Measurements from ENCODE around the gene CLDN1. TPM values are rescaled to one million over a fixed set of nuclear protein-coding genes. Genes with fewer than 3 reads are reported as not detected.
A peak's percentile ranks its signal among the peaks of the same experiment; 100 is the strongest.

The CLDN1 gene
- total and polyA plus RNA-seq, 4 donors, result 1.6 to 4.5 (median 1.8) TPM

DNA sequence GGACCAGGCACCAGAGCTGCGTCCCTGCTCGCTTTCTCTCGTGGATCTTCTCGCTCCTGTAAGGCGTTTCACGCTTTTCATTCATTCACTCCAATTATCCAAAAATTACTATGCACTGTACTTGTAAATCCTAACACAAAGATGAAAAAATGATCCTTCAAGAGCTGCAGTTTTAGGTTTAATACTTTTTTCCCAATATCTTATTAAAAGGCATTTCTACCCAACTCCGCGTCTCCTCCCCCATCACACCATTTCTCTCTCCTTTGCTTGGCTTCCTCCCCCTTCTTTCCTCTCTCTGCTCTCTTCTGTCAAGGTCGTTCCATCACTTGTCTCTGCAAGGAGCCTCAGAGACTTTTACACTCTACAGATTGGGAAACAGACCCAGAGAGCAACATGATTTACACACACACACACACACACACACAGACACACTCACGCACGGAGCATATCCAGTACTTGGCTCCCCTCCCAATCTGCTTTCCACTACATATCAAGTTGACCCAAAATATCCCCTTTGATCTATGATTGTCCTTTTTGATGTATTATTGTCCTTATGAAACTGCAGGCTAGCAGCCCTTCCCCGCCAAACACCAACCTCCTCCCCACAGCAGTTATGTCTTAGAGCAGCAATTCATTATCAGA lies 479 bp upstream of the CLDN1 start:
- 4 to 15% methylated on average over 12 of the region's 12 CpGs for WGBS, 2 donors
- Histone ChIP-seq H3K36me3 (ENCODE audit: control insufficient read depth in 1 of 2, insufficient read depth in 2 of 2, low read length in 1 of 2) (no peaks in the 10 kb centered on the region), H3K27me3 (ENCODE audit: control insufficient read depth in 1 of 2, insufficient read depth in 2 of 2, low read length in 1 of 2) (no peaks in the 10 kb centered on the region), H3K4me3 (ENCODE audit: low read length in 2 of 2) (no peak overlapping the region), H3K9me3 (ENCODE audit: control insufficient read depth, low read length) (no peaks in the 10 kb centered on the region), H3K4me1 (ENCODE audit: control insufficient read depth in 1 of 2, insufficient read depth in 2 of 2, low read length in 2 of 2) (no peaks in the 10 kb centered on the region), H3K27ac (ENCODE audit: low read depth in 1 of 2, low read length in 2 of 2) (no peak overlapping the region)
- no peak for DNase-seq
- ATAC-seq (ENCODE audit: low FRiP score), result peak; percentile 36
- intact Hi-C loops (cut with DNase I), result loop anchor here (2.0 to 5.0 kb wide), 3 partner anchors 95 to 360 kb away; no protein-coding TSS in a partner anchor

DNA sequence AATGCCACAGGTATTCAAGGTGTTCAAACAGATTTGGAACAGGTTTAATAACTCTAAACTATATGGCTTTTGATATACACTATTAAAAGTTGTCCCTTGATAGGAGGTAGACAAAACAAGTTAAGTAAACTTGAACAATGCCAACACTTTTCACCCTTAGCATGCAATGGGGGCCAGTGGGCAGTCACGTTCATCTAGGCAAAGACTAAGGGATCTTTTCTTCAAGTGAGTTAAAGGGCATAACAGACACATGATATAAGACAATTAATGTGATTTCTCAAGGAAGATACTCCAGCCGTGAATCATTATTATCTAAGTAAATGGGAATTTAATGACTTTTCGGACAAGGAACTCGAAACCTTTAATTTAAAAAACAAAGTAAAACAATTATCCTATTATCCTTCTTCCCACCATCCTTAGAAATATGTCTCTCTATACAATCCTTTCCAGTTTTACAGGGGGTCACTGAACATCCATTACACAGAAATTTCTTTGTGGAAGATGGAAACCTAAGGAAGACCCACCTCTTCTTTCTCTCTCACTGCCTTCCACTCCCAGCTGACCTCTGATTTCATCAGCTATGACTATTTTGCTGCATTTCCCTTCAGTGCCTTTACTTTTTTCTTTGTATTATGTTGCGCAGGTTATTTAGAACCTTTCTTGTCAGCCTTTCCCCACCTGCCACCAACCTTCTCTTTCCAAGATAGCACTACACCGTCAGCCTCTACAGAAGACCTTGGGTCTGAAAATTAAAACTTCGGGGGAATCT lies 1.5 kb downstream of the CLDN1 start:
- H3K4me1 ChIP-seq (ENCODE audit: control insufficient read depth in 1 of 2, insufficient read depth in 2 of 2, low read length in 2 of 2), result no peaks in the 10 kb centered on the region
- H3K36me3 ChIP-seq (ENCODE audit: control insufficient read depth in 1 of 2, insufficient read depth in 2 of 2, low read length in 1 of 2), result no peaks in the 10 kb centered on the region
- DNase-seq, result no peak
- 95 to 98% methylated on average over 7 of the region's 7 CpGs for WGBS, 2 donors
- H3K27me3 ChIP-seq (ENCODE audit: control insufficient read depth in 1 of 2, insufficient read depth in 2 of 2, low read length in 1 of 2), result no peaks in the 10 kb centered on the region
- ATAC-seq (ENCODE audit: low FRiP score), result no peak
- intact Hi-C loops (cut with DNase I), result loop anchor here (5.0 kb wide), 2 partner anchors 93 to 358 kb away; no protein-coding TSS in a partner anchor
- no peak overlapping the region for H3K27ac ChIP-seq (ENCODE audit: low read depth in 1 of 2, low read length in 2 of 2)
- H3K9me3 ChIP-seq (ENCODE audit: control insufficient read depth, low read length), result no peaks in the 10 kb centered on the region
- H3K4me3 ChIP-seq (ENCODE audit: low read length in 2 of 2), result no peak overlapping the region

GRCh38 chr3:190319660-190320059 lies 2.6 kb downstream of the CLDN1 start:
- DNase-seq (no peak), ATAC-seq (ENCODE audit: low FRiP score) (no peak)
- no peaks in the 10 kb centered on the region for H3K36me3 ChIP-seq (ENCODE audit: control insufficient read depth in 1 of 2, insufficient read depth in 2 of 2, low read length in 1 of 2)
- 93 to 95% methylated on average over 4 of the region's 4 CpGs for WGBS, 2 donors
- H3K4me1 ChIP-seq (ENCODE audit: control insufficient read depth in 1 of 2, insufficient read depth in 2 of 2, low read length in 2 of 2), result no peaks in the 10 kb centered on the region
- intact Hi-C loops (cut with DNase I), result loop anchor here (5.0 kb wide), 2 partner anchors 92 to 357 kb away; no protein-coding TSS in a partner anchor
- H3K27me3 ChIP-seq (ENCODE audit: control insufficient read depth in 1 of 2, insufficient read depth in 2 of 2, low read length in 1 of 2), result no peaks in the 10 kb centered on the region
- H3K4me3 ChIP-seq (ENCODE audit: low read length in 2 of 2), result no peak overlapping the region
- no peak overlapping the region for H3K27ac ChIP-seq (ENCODE audit: low read depth in 1 of 2, low read length in 2 of 2)
- no peaks in the 10 kb centered on the region for H3K9me3 ChIP-seq (ENCODE audit: control insufficient read depth, low read length)

GRCh38 chr3:190318666-190319065 lies 3.6 kb downstream of the CLDN1 start:
- DNase-seq (no peak), ATAC-seq (ENCODE audit: low FRiP score) (no peak)
- Histone ChIP-seq H3K36me3 (ENCODE audit: control insufficient read depth in 1 of 2, insufficient read depth in 2 of 2, low read length in 1 of 2) (no peaks in the 10 kb centered on the region), H3K9me3 (ENCODE audit: control insufficient read depth, low read length) (no peaks in the 10 kb centered on the region), H3K27me3 (ENCODE audit: control insufficient read depth in 1 of 2, insufficient read depth in 2 of 2, low read length in 1 of 2) (no peaks in the 10 kb centered on the region), H3K4me3 (ENCODE audit: low read length in 2 of 2) (no peak overlapping the region), H3K27ac (ENCODE audit: low read depth in 1 of 2, low read length in 2 of 2) (no peak overlapping the region), H3K4me1 (ENCODE audit: control insufficient read depth in 1 of 2, insufficient read depth in 2 of 2, low read length in 2 of 2) (no peaks in the 10 kb centered on the region)
- WGBS, 2 donors, result 93 to 94% methylated on average over 5 of the region's 5 CpGs
- intact Hi-C loops (cut with DNase I), result no loop called here

GRCh38 chr3:190314741-190315140 lies 7.5 kb downstream of the CLDN1 start:
- H3K27me3 ChIP-seq (ENCODE audit: control insufficient read depth in 1 of 2, insufficient read depth in 2 of 2, low read length in 1 of 2), result no peaks in the 10 kb centered on the region
- H3K4me3 ChIP-seq (ENCODE audit: low read length in 2 of 2), result no peak overlapping the region
- no peak for DNase-seq
- WGBS, 2 donors, result 75 to 88% methylated on average over 1 of the region's 1 CpG
- no peaks in the 10 kb centered on the region for H3K4me1 ChIP-seq (ENCODE audit: control insufficient read depth in 1 of 2, insufficient read depth in 2 of 2, low read length in 2 of 2)
- H3K36me3 ChIP-seq (ENCODE audit: control insufficient read depth in 1 of 2, insufficient read depth in 2 of 2, low read length in 1 of 2), result no peaks in the 10 kb centered on the region
- no peak overlapping the region for H3K27ac ChIP-seq (ENCODE audit: low read depth in 1 of 2, low read length in 2 of 2)
- no peaks in the 10 kb centered on the region for H3K9me3 ChIP-seq (ENCODE audit: control insufficient read depth, low read length)
- ATAC-seq (ENCODE audit: low FRiP score), result no peak
- intact Hi-C loops (cut with DNase I), result no loop called here

DNA sequence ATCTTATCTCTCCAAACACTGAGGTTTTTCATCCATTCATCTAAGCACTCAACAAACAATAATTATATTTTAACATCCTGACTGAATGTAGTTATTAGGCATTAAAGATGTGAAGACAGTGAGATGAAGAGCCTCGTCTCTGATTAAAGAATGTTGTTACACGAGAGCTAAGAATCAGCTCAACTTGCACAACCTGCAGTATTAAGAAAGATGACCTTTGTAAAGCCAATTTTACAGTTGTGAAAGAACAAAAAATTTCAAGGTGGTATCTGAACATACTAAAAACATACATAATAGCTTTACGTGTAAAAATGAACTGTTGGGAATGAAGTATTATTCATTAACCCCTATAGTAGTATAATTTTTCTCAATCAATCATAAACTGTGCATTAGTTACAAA lies 12.8 kb downstream of the CLDN1 start:
- Histone ChIP-seq H3K9me3 (ENCODE audit: control insufficient read depth, low read length) (no peaks in the 10 kb centered on the region), H3K4me3 (ENCODE audit: low read length in 2 of 2) (no peak overlapping the region), H3K4me1 (ENCODE audit: control insufficient read depth in 1 of 2, insufficient read depth in 2 of 2, low read length in 2 of 2) (no peaks in the 10 kb centered on the region), H3K27me3 (ENCODE audit: control insufficient read depth in 1 of 2, insufficient read depth in 2 of 2, low read length in 1 of 2) (no peaks in the 10 kb centered on the region), H3K27ac (ENCODE audit: low read depth in 1 of 2, low read length in 2 of 2) (no peak overlapping the region), H3K36me3 (ENCODE audit: control insufficient read depth in 1 of 2, insufficient read depth in 2 of 2, low read length in 1 of 2) (no peaks in the 10 kb centered on the region)
- ATAC-seq (ENCODE audit: low FRiP score), result no peak
- no peak for DNase-seq
- 77 to 94% methylated on average over 3 of the region's 3 CpGs for WGBS, 2 donors
- intact Hi-C loops (cut with DNase I), result no loop called here

- Histone ChIP-seq H3K4me1 (ENCODE audit: control insufficient read depth in 1 of 2, insufficient read depth in 2 of 2, low read length in 2 of 2) (no peaks in the 10 kb centered on the region), H3K9me3 (ENCODE audit: control insufficient read depth, low read length) (no peaks in the 10 kb centered on the region), H3K36me3 (ENCODE audit: control insufficient read depth in 1 of 2, insufficient read depth in 2 of 2, low read length in 1 of 2) (no peaks in the 10 kb centered on the region), H3K27ac (ENCODE audit: low read depth in 1 of 2, low read length in 2 of 2) (no peak overlapping the region), H3K27me3 (ENCODE audit: control insufficient read depth in 1 of 2, insufficient read depth in 2 of 2, low read length in 1 of 2) (no peaks in the 10 kb centered on the region), H3K4me3 (ENCODE audit: low read length in 2 of 2) (no peak overlapping the region)
- 96 to 97% methylated on average over 5 of the region's 5 CpGs for WGBS, 2 donors
- DNase-seq (no peak), ATAC-seq (ENCODE audit: low FRiP score) (no peak)
- intact Hi-C loops (cut with DNase I), result no loop called here
These were observed 14.1 kb downstream of the CLDN1 start for GRCh38 chr3:190308154-190308553.

DNA sequence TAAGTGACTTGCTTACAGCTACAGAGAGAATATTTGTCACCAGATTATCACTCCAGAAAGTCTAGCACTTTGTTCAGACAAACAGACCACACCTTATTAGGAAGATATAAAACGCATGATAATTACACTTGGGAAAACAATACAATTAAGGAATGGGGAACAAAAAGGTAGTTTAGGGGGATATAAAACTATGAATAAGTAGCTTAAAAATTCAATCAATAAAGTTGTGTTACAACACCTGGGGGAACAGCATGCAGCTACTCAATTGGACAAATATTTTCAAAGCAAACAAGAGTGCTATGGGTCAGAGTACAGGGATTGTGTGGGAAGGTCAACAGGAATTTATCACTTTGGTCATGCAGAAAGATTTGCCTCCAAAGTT lies 15.1 kb downstream of the CLDN1 start:
- H3K9me3 ChIP-seq (ENCODE audit: control insufficient read depth, low read length), result no peaks in the 10 kb centered on the region
- no peak overlapping the region for H3K27ac ChIP-seq (ENCODE audit: low read depth in 1 of 2, low read length in 2 of 2)
- intact Hi-C loops (cut with DNase I), result no loop called here
- no peak overlapping the region for H3K4me3 ChIP-seq (ENCODE audit: low read length in 2 of 2)
- 70 to 73% methylated on average over 1 of the region's 1 CpG for WGBS, 2 donors
- H3K4me1 ChIP-seq (ENCODE audit: control insufficient read depth in 1 of 2, insufficient read depth in 2 of 2, low read length in 2 of 2), result no peaks in the 10 kb centered on the region
- DNase-seq (no peak), ATAC-seq (ENCODE audit: low FRiP score) (no peak)
- no peaks in the 10 kb centered on the region for H3K36me3 ChIP-seq (ENCODE audit: control insufficient read depth in 1 of 2, insufficient read depth in 2 of 2, low read length in 1 of 2)
- no peaks in the 10 kb centered on the region for H3K27me3 ChIP-seq (ENCODE audit: control insufficient read depth in 1 of 2, insufficient read depth in 2 of 2, low read length in 1 of 2)

Measured in aorta (tissue), 5 donors.